NCI-H2107 treated with DMSO at 0.1 percent for 48 hours (cell line): Measurements from ENCODE around the gene ADAMTSL5.

ENCODE experiments used
- DNase-seq: peaks from one replicate; lab custom pipeline; 2025; ENCODE audit not compliant: unreplicated experiment; lab: John Stamatoyannopoulos, UW

Gene ADAMTSL5

DNA sequence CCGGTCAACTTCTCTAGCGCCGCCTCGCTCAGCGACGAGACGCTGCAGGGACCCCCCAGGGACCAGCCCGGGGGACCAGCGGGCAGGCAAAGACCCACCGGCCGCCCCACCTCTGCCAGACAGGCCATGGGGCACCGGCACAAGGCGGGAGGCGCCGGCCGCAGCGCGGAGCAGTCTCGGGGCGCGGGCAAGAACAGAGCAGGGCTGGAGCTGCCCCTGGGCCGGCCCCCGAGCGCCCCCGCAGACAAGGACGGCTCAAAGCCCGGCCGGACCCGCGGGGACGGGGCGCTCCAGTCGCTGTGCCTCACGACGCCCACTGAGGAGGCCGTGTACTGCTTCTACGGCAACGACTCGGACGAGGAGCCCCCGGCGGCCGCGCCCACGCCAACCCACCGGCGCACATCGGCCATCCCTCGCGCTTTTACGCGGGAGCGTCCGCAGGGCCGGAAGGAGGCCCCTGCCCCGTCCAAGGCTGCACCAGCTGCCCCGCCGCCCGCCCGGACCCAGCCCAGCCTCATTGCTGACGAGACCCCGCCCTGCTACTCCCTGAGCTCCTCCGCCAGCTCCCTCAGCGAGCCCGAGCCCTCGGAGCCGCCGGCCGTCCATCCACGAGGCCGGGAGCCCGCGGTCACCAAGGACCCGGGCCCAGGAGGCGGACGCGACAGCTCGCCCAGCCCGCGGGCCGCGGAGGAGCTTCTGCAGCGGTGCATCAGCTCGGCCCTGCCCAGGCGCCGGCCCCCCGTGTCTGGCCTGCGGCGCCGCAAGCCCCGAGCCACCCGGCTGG, 45.1 kb downstream of the ADAMTSL5 start:
- no peak for DNase-seq

DNA sequence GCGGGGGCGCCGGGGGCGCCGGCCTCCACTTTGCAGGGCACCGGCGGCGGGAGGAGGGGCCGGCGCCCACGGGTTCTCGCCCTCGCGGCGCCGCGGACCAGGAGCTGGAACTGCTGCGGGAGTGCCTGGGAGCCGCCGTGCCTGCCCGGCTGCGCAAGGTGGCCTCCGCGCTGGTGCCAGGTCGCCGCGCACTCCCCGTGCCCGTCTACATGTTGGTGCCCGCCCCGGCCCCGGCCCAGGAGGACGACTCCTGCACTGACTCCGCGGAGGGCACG, 45.7 kb downstream of the ADAMTSL5 start:
- no peak for DNase-seq

DNA sequence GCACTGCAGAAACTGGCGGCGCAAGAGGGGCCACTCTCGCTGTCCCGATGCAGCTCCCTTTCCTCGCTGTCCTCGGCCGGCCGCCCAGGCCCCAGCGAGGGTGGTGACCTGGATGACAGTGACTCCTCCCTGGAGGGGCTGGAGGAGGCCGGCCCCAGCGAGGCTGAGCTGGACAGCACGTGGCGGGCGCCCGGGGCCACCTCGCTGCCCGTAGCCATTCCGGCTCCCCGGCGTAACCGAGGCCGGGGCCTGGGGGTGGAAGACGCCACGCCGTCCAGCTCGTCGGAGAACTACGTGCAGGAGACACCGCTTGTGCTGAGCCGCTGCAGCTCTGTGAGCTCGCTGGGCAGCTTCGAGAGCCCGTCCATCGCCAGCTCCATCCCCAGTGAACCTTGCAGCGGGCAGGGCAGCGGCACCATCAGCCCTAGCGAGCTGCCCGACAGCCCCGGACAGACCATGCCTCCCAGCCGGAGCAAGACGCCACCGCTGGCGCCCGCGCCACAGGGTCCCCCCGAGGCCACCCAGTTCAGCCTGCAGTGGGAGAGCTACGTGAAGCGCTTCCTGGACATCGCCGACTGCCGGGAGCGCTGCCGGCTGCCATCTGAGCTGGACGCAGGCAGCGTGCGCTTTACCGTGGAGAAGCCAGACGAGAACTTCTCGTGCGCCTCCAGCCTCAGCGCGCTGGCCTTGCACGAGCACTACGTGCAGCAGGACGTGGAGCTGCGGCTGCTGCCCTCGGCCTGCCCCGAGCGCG, 46.2 kb downstream of the ADAMTSL5 start:
- no peak for DNase-seq

DNA sequence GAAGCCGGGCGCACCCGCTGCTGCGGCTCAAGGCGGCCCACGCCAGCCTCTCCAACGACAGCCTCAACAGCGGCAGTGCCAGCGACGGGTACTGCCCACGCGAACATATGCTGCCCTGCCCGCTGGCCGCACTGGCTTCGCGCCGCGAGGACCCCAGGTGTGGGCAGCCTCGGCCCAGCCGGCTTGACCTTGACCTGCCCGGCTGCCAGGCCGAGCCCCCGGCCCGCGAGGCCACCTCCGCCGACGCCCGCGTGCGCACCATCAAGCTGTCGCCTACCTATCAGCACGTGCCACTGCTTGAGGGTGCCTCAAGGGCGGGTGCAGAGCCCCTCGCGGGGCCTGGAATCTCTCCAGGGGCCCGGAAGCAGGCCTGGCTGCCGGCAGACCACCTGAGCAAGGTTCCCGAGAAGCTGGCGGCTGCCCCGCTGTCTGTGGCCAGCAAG, 46.8 kb downstream of the ADAMTSL5 start:
- DNase-seq = no peak

DNA sequence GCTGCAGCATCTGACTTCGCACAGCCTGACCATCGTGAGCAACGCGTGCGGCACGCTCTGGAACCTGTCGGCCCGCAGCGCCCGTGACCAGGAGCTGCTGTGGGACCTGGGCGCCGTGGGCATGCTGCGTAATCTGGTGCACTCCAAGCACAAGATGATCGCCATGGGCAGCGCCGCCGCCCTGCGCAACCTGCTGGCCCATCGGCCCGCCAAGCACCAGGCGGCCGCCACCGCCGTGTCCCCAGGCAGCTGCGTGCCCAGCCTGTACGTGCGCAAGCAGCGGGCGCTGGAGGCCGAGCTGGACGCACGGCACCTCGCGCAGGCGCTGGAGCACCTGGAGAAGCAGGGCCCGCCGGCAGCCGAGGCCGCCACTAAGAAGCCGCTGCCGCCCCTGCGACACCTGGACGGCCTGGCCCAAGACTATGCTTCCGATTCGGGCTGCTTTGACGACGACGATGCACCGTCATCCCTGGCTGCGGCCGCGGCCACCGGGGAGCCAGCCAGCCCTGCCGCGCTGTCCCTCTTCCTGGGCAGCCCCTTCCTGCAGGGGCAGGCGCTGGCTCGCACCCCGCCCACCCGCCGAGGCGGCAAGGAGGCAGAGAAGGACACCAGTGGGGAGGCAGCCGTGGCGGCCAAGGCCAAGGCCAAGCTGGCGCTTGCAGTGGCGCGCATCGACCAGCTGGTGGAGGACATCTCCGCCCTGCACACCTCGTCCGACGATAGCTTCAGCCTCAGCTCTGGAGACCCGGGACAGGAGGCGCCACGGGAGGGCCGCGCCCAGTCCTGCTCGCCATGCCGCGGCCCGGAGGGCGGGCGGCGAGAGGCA, 47.4 kb downstream of the ADAMTSL5 start:
- no peak for DNase-seq

DNA sequence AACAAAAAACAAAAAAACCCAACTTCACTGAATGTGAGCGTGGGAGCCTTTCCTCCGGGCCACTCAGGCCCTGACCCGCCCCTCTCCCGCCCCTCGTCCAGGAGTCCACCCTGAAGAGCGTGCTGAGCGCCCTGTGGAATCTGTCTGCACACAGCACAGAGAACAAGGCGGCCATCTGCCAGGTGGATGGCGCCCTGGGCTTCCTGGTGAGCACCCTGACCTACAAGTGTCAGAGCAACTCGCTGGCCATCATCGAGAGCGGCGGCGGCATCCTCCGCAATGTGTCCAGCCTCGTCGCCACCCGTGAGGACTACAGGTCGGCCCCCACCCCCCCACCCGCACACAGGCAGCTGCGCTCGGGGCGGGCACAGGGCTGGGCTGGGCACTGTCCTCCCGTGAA, 51.0 kb downstream of the ADAMTSL5 start:
- DNase-seq = no peak

DNA sequence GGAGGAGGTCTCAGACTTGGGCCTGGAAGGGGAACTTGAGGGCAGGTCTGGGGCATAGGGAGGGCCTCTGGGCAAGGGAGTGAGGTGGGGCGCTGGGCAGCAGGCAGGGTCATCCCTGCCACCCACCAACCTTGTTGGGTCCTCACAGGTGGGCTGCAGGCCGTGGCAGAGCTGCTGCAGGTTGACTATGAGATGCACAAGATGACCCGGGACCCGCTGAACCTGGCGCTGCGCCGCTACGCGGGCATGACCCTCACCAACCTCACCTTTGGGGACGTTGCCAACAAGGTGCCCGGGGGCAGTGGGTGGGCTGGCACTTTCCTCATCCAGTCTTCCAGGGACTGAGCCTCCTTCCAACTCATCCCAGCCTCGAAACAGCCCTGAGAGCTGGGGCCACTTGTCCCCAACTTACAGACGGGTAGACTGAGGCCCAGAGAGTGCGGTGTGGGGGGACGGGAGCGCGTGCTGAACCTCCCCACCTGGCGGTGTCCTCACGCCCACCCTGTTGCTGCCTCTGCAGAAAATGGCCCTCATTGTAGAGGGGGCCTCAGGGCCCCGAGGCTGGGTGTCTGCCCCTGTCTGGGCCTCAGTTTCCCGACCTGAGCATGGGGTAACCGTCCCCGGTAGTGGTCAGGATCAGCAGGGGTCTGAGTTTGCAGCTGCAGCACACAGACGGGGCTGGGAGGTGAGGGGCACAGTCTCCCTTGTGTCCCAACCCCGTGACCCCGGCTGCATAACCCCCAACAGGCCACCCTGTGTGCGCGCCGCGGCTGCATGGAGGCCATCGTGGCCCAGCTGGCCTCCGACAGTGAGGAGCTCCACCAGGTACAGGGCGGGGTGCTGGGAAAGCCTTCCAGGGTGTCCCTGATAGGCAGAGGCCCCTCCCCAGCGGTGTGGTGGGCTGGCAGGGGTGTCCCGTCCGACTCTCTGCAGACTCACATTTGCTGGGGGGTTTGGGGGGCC, 52.5 kb downstream of the ADAMTSL5 start:
- no peak for DNase-seq

DNA sequence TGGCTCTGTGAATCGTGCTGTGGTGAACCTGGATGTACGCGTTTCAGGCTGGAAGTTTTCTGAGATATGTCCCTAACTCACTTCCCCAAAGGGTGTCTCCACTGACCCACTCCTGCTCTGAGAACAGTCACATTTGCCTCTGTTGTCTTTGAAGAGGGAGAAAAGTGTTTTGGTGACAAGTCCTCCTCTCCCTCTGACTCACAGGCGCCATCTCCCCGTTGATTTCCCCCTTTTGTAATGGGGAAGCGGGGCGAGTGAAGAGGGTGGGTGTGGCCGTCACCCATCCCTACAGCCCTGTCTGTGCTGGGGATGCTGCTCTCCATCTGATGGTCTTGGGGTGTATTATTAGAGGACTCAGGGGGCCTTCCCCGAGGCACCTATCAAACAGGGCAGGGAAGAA, 53.3 kb downstream of the ADAMTSL5 start:
- no peak for DNase-seq

DNA sequence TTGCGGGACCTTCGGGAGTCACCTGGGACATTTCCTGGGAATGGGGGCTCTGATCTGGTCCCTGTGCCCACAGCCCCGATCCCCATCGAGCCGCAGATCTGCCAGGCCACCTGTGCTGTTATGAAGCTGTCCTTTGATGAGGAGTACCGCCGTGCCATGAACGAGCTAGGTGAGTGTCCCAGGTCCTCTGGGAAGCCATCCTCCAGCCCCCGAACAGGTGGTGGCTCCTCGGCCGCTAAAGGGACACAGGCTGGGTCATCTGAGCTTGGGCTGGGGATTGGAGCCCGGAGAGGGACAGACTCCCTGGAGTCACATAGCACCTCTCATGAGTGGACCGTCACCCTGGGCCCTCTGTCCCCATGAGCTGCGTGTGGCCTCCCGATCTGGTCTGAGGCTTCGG, 54.9 kb downstream of the ADAMTSL5 start:
- DNase-seq = no peak

DNA sequence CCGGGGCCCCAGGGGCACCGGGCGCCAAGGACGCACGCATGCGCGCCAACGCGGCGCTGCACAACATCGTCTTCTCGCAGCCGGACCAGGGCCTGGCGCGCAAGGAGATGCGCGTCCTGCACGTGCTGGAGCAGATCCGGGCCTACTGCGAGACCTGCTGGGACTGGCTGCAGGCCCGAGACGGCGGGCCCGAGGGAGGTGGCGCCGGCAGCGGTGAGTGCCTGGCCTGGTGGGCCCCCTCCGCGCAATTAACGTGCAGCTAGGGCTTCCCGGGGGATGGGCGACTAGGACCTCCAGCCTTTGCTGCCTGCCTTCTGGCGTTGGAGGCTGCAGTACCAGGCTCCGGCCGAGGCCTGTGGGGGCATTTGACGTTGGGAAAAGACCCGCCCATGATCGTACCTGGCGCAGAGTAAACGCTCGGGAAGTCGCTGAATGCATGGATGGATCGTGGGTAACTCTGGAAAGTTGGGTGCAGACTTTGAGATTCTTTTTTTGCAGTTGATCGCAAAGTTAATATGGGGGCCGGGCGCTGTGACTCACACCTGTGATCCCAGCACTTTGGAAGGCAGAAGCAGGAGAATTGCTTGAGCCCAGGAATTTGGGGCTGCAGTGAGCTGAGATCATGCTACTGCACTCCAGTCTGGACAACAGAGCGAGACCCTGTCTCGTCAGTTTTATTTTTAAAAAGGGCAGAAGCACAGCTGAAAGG, 55.6 kb downstream of the ADAMTSL5 start:
- DNase-seq = no peak

DNA sequence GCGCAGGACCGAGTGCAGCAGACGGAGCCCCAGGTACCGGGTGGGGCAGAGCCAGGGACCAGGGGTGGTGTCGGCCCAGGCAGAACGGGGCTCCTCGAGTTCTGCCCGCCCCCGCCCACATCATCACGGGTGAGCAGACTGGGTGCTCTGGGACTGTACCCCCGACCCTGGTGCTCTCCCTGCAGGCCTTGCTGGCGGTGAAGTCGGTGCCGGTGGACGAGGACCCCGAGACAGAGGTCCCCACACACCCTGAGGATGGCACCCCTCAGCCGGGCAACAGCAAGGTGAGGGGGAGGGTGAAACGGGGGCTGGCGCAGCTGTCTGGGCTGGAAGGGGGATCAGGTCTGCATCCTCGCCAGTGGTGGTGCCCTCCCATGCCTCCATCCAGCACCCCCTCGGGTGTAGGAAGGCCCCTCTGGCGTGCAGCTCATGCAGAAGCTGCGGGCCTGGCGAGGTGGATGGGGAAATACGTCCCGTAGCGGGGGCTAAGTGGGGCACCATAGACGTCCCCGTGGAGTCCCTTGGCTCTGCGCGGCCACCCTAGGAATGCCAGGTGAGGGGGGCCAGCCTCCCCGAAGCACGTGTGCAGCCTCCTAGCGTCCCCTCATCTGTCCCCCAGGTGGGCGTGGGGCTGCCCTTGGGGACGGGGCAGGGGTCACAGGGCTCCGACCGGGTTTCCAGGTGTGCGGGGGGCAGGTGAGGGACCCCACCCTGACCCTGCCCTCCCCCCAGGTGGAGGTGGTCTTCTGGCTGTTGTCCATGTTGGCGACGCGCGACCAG, 56.5 kb downstream of the ADAMTSL5 start:
- DNase-seq = no peak

DNA sequence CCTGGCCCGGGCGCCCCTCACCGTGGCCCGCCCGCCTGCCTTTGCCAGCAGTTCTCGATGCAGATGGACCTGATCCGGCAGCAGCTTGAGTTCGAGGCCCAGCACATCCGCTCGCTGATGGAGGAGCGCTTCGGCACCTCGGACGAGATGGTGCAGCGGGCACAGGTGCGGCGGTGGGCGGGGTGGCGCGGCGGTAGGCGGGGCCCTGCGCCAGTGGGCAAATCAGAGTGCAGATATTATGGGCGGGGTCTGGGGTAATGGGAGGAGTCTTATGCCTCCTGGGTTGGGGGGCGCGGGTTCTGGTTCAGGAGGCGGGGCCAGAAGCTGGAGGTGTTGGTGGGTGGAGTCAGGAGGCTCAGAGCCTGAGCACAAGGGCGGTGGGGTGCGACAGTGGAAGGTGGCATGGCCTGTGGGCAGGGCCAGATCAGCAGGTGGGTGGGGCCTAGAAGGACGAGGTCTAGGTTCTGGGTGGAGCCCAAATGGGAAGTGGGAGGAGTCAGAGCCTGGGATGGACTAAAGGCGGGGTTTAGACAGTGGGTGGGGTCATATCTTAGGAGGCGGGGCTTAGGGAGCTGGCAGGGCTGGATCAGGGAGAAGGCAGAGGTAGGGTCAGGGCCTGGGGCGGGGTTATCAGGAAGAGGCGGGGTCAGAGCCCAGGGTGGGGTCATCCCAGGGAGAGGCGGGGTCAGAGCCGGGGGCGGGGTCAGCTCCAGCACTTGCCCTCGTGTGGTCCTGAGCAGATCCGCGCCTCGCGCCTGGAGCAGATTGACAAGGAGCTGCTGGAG, 57.3 kb downstream of the ADAMTSL5 start:
- no peak for DNase-seq
